GM18870 (cell line): Measurements from ENCODE around the gene TGFBI.
"Not testable (repeated sequence)": the region's sequence is repeated elsewhere in the genome, so short reads cannot be mapped to it uniquely, and the experiment has no call there.

Experiments used
- ATAC-seq: cut with Tn5 transposase; IDR thresholded peaks from one replicate; pipeline ENCODE4 v1.9.1; 2021; ENCODE audit warnings: moderate library complexity; ENCODE audit not compliant: unreplicated experiment

Gene TGFBI

GRCh38 chr5:136043551-136043950 is 14.8 kb downstream of the TGFBI start:
- no peak for ATAC-seq

- ATAC-seq: no peak
These were observed 15.3 kb downstream of the TGFBI start for GRCh38 chr5:136043968-136044610.

- not testable (repeated sequence) for ATAC-seq
These were observed 16.2 kb downstream of the TGFBI start for GRCh38 chr5:136045026-136045425.

GRCh38 chr5:136046246-136046645 is 17.5 kb downstream of the TGFBI start:
- no peak for ATAC-seq

GRCh38 chr5:136047858-136048257 is 19.1 kb downstream of the TGFBI start:
- ATAC-seq: no peak

- no peak for ATAC-seq
These were observed 20.2 kb downstream of the TGFBI start for GRCh38 chr5:136048966-136049365.

- ATAC-seq: no peak
These were observed 22.9 kb downstream of the TGFBI start for GRCh38 chr5:136051486-136052220.

GRCh38 chr5:136052692-136053335 is 24.0 kb downstream of the TGFBI start:
- no peak for ATAC-seq

- ATAC-seq: no peak
These were observed 24.8 kb downstream of the TGFBI start for GRCh38 chr5:136053336-136054141.

- ATAC-seq: no peak
These were observed 25.6 kb downstream of the TGFBI start for GRCh38 chr5:136054142-136055019.

GRCh38 chr5:136055612-136056309 is 27.0 kb downstream of the TGFBI start:
- no peak for ATAC-seq

GRCh38 chr5:136056336-136056735 is 27.5 kb downstream of the TGFBI start:
- ATAC-seq: no peak

GRCh38 chr5:136056771-136057335 is 28.1 kb downstream of the TGFBI start:
- no peak for ATAC-seq

- ATAC-seq: no peak
These were observed 28.7 kb downstream of the TGFBI start for GRCh38 chr5:136057401-136058038.

- no peak for ATAC-seq
These were observed 29.5 kb downstream of the TGFBI start for GRCh38 chr5:136058039-136058971.

- ATAC-seq: no peak
These were observed 30.2 kb downstream of the TGFBI start for GRCh38 chr5:136058972-136059354.

- ATAC-seq: no peak
These were observed 32.2 kb downstream of the TGFBI start for GRCh38 chr5:136060963-136061362.
